HepG2 (cell line): ENCODE measurements around the gene RBM15B. TPM values are rescaled to one million over a fixed set of nuclear protein-coding genes. Genes with fewer than 3 reads are reported as not detected.

Experiments used
- ATF4 ChIP-seq, 2 experiments: fragments of 450-650 bp in 1 of 2; sonication (generic) in 1 of 2; formaldehyde crosslinking; IDR thresholded peaks; 2 replicates each; pipeline versions ENCODE4 v1.5.0 to v1.8.0; 2020 to 2022; ENCODE audit warnings: mild to moderate bottlenecking in 1 of 2, missing genetic modification reagents in 1 of 2
- KLF16 ChIP-seq, 2 experiments: sonication (generic) in 1 of 2; formaldehyde crosslinking in 1 of 2; IDR thresholded peaks; 2 replicates each; pipeline versions ENCODE4 v1.6.1 to v1.8.0; 2016 to 2023; ENCODE audit warnings: missing genetic modification reagents in 2 of 2, missing compliant biosample characterization in 1 of 2
- NFE2L1 ChIP-seq: sonication (generic); formaldehyde crosslinking; IDR thresholded peaks from 2 replicates; pipeline ENCODE4 v1.4.0; 2020; ENCODE audit warnings: missing genetic modification reagents, mild to moderate bottlenecking, borderline replicate concordance
- NFYC ChIP-seq: IDR thresholded peaks from 2 replicates; pipeline ENCODE4 v1.6.1; 2016; ENCODE audit warnings: missing genetic modification reagents, missing compliant biosample characterization
- RFX3 ChIP-seq: IDR thresholded peaks from 2 replicates; pipeline ENCODE4 v1.6.1; 2016; ENCODE audit warnings: missing biosample characterization, missing genetic modification reagents
- SETDB1 ChIP-seq: sonication (generic); formaldehyde crosslinking; IDR thresholded peaks from 2 replicates; pipeline ENCODE4 v1.5.1; 2020; ENCODE audit warnings: missing genetic modification reagents, mild to moderate bottlenecking, borderline replicate concordance
- ZBTB38 ChIP-seq: sonication (generic); formaldehyde crosslinking; IDR thresholded peaks from 2 replicates; pipeline ENCODE4 v1.5.1; 2020; ENCODE audit warnings: mild to moderate bottlenecking, missing genetic modification reagents
- ZMYM4 ChIP-seq: sonication (generic); formaldehyde crosslinking; IDR thresholded peaks from 2 replicates; pipeline ENCODE4 v1.8.1; 2023; ENCODE audit warnings: mild to moderate bottlenecking, missing genetic modification reagents
- ZNF337 ChIP-seq: sonication (generic); formaldehyde crosslinking; IDR thresholded peaks from 2 replicates; pipeline ENCODE4 v1.5.1; 2020; ENCODE audit warnings: missing genetic modification reagents, low read depth, mild to moderate bottlenecking, borderline replicate concordance
- ZNF646 ChIP-seq: sonication (generic); formaldehyde crosslinking; IDR thresholded peaks from 2 replicates; pipeline ENCODE4 v1.9.0; 2021; ENCODE audit warnings: mild to moderate bottlenecking, missing genetic modification reagents
- ZNF761 ChIP-seq: sonication (generic); formaldehyde crosslinking; conservative IDR thresholded peaks from 2 replicates; pipeline ENCODE4 v1.4.0; 2020; ENCODE audit warnings: mild to moderate bottlenecking, missing genetic modification reagents
- ZSCAN20 ChIP-seq: sonication (generic); formaldehyde crosslinking; IDR thresholded peaks from 2 replicates; pipeline ENCODE4 v1.4.0; 2020; ENCODE audit warnings: missing genetic modification reagents, mild to moderate bottlenecking, borderline replicate concordance
- polyA plus RNA-seq, 8 experiments: library from polyadenylated mRNA; depleted of rRNA in 3 of 8; stranded (reverse) in 7 of 8; unstranded in 1 of 8; fragments of >200 nt; fragmentation: Illumina TruSeq in 4 of 8; extraction: Trizol in 4 of 8; gene quantifications; 2 replicates each; pipeline versions ENCODE4 v1.2.1 to v1.2.3, GENCODE V29; 2011 to 2016; ENCODE audit warnings: low read depth in 4 of 8, missing spikeins in 1 of 8, mixed read lengths in 1 of 8; ENCODE audit not compliant: insufficient read depth in 1 of 8
- total RNA-seq, 5 experiments: library from RNA; depleted of rRNA; stranded (reverse); fragments of >200 nt; fragmentation: Illumina TruSeq; extraction: Trizol; gene quantifications; 2 replicates each; pipeline ENCODE4 v1.2.3, GENCODE V29; 2016; ENCODE audit warnings: low read depth in 1 of 5
- TF ChIP-seq, protein P1 (sequence below): sonication (generic); formaldehyde crosslinking; IDR thresholded peaks from 2 replicates; pipeline ENCODE4 v1.4.0; 2020; ENCODE audit warnings: mild to moderate bottlenecking, missing genetic modification reagents, borderline replicate concordance
- TF ChIP-seq, protein P2 (sequence below): sonication (generic); formaldehyde crosslinking; IDR thresholded peaks from 2 replicates; pipeline ENCODE4 v1.4.0; 2020; ENCODE audit warnings: missing genetic modification reagents
- TF ChIP-seq, protein P3 (sequence below): sonication (generic); formaldehyde crosslinking; IDR thresholded peaks from 2 replicates; pipeline ENCODE4 v1.5.0; 2020; ENCODE audit warnings: mild to moderate bottlenecking, missing genetic modification reagents

RBM15B gene
- total and polyA plus RNA-seq, 2 of the 13 experiments (the other 11 are each of a cell fraction or from before 2014, with no cell fraction given), result 8.2 to 19.3 TPM

GRCh38 chr3:51390246-51391074, 625 bp upstream of the RBM15B start (continued):
- TF ChIP-seq ZNF646 (no peak), NFYC (CRISPR knock-in tag) (no peak), RFX3 (CRISPR knock-in tag) (no peak), SETDB1 (no peak), KLF16 (CRISPR knock-in tag; IDR thresholded peaks at IDR 0.05) (no peak), ZNF337 (CRISPR knock-in tag) (no peak), NFE2L1 (CRISPR knock-in tag) (no peak; the same call in 1 of the 2 replicates), ZBTB38 (no peak), ATF4 (CRISPR knock-in tag; IDR thresholded peaks at IDR 0.05) (no peak), ZMYM4 (no peak), ZNF761 (CRISPR knock-in tag) (no peak; the same call in 1 of the 2 replicates), ZSCAN20 (CRISPR knock-in tag) (no peak)
- TF ChIP-seq, protein P1, sequence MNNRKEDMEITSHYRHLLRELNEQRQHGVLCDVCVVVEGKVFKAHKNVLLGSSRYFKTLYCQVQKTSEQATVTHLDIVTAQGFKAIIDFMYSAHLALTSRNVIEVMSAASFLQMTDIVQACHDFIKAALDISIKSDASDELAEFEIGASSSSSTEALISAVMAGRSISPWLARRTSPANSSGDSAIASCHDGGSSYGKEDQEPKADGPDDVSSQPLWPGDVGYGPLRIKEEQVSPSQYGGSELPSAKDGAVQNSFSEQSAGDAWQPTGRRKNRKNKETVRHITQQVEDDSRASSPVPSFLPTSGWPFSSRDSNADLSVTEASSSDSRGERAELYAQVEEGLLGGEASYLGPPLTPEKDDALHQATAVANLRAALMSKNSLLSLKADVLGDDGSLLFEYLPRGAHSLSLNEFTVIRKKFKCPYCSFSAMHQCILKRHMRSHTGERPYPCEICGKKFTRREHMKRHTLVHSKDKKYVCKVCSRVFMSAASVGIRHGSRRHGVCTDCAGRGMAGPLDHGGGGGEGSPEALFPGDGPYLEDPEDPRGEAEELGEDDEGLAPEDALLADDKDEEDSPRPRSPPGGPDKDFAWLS (CRISPR knock-in tag), result peak; percentile 64; the same call in 1 of the 2 replicates
- TF ChIP-seq, protein P2, sequence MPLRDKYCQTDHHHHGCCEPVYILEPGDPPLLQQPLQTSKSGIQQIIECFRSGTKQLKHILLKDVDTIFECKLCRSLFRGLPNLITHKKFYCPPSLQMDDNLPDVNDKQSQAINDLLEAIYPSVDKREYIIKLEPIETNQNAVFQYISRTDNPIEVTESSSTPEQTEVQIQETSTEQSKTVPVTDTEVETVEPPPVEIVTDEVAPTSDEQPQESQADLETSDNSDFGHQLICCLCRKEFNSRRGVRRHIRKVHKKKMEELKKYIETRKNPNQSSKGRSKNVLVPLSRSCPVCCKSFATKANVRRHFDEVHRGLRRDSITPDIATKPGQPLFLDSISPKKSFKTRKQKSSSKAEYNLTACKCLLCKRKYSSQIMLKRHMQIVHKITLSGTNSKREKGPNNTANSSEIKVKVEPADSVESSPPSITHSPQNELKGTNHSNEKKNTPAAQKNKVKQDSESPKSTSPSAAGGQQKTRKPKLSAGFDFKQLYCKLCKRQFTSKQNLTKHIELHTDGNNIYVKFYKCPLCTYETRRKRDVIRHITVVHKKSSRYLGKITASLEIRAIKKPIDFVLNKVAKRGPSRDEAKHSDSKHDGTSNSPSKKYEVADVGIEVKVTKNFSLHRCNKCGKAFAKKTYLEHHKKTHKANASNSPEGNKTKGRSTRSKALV, result no peak
- TF ChIP-seq, protein P3, sequence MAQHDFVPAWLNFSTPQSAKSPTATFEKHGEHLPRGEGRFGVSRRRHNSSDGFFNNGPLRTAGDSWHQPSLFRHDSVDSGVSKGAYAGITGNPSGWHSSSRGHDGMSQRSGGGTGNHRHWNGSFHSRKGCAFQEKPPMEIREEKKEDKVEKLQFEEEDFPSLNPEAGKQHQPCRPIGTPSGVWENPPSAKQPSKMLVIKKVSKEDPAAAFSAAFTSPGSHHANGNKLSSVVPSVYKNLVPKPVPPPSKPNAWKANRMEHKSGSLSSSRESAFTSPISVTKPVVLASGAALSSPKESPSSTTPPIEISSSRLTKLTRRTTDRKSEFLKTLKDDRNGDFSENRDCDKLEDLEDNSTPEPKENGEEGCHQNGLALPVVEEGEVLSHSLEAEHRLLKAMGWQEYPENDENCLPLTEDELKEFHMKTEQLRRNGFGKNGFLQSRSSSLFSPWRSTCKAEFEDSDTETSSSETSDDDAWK (CRISPR knock-in tag), result no peak
